Stimulated activated CD4-positive, alpha-beta T cell treated with anti-CD3 and anti-CD28 coated beads, Interleukin-12 subunit alpha, Interleukin-12 subunit beta, amount 100 ng/mL, for 4 hours (primary cell): Measurements from ENCODE around the gene TARBP1.
"Not testable (repeated sequence)": the region's sequence is repeated elsewhere in the genome, so short reads cannot be mapped to it uniquely, and the experiment has no call there.

ENCODE experiments used
- DNase-seq: peaks from one replicate; pipeline ENCODE4 v3.0.0-alpha.2; 2020

Gene TARBP1

GRCh38 chr1:234430691-234431090, 48.3 kb downstream of the TARBP1 start:
- DNase-seq: no peak

GRCh38 chr1:234429434-234429806, 49.6 kb downstream of the TARBP1 start:
- no peak for DNase-seq

GRCh38 chr1:234427950-234428646, 50.9 kb downstream of the TARBP1 start:
- no peak for DNase-seq

DNA sequence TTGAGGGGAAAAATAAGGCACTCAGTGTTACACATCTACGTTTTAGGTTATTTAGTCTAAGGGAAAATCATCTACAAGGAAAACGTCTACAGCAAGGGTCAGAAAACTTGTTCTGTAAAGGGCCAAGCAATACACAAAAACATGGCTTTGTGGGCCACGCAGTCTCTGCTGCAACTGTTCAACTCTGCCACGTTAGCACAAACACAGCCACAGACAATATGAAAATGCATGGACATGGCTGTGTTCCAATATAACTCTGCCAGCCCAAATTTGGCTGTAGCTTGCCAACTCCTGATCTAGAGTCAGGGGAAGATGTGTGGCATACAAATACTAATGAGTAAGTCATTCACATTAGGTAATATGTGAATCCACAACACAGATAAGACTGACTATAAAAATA, 65.0 kb downstream of the TARBP1 start:
- no peak for DNase-seq

DNA sequence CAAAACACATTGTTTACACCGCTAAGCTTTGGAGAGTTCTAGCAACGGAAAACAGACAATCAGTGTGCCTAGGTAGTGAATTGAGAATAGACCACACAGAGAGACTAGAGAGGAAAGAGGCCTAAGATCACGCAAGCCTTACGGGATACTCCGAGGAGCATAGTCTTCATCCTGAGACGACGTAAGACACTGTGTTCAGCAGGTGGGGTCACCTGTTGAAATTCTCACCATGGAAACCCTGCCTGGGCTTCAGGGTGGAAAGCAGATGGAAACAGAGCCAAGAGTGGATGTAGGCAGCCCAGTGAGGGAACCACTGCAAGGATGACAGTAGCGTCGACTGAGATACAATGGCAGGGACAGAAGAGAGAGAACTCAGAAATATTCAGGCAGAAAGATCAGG, 65.5 kb downstream of the TARBP1 start:
- no peak for DNase-seq

- no peak for DNase-seq
Observed at GRCh38 chr1:234412830-234413229, 66.1 kb downstream of the TARBP1 start.

- DNase-seq: no peak
Observed at GRCh38 chr1:234409328-234409727, 69.7 kb downstream of the TARBP1 start.

DNA sequence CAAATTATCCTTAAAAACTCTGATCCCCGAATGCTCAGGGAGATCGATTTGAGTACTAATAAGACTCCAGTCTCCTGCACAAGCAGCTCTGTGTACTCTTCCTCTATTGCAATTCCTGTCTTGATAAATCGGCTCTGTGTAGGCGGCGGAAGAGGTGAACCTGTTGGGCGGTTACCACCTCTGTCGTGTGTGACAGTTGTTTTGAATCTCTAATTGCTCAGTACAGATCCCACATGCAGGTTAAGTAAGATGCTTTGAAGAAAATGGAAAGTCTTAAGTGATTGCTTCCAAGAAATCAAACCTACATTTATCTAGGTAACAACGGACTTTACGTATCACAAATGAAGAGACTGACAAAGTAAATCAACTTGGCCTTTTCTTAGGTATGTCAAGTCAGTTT, 70.2 kb downstream of the TARBP1 start:
- peak; percentile 56 for DNase-seq

- no peak for DNase-seq
Observed at GRCh38 chr1:234406871-234407270, 72.1 kb downstream of the TARBP1 start.

GRCh38 chr1:234405676-234406075, 73.3 kb downstream of the TARBP1 start:
- no peak for DNase-seq

- DNase-seq: no peak
Observed at GRCh38 chr1:234402939-234403338, 76.0 kb downstream of the TARBP1 start.

GRCh38 chr1:234401658-234402057, 77.3 kb downstream of the TARBP1 start:
- no peak for DNase-seq

DNA sequence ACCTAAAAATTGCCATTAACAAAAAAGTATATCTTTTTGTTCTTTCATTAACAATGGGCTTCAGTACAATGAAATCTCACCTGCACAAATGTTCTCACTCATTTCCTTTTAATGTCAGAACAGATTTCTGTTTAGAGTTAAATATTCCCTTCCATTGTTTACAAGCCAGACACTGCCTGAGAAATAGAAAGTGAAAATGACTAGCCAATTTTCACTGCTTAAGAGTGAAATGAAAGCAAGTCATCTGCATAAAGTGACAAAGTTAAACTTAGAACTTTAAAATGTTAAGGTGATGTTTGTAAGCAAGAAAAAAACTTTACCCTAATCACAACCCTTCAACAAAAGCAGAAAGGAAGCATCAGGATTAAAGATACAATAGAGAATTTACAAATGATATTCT, 78.2 kb downstream of the TARBP1 start:
- no peak for DNase-seq

DNA sequence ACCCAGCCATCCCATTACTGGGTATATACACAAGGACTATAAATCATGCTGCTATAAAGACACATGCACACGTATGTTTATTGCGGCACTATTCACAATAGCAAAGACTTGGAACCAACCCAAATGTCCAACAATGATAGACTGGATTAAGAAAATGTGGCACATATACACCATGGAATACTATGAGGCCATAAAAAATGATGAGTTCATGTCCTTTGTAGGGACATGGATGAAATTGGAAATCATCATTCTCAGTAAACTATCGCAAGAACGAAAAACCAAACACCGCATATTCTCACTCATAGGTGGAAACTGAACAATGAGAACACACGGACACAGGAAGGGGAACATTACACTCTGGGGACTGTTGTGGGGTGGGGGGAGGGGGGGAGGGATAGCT, 79.5 kb downstream of the TARBP1 start:
- DNase-seq: not testable (repeated sequence)

- DNase-seq: no peak
Observed at GRCh38 chr1:234398849-234399381, 80.1 kb downstream of the TARBP1 start.

DNA sequence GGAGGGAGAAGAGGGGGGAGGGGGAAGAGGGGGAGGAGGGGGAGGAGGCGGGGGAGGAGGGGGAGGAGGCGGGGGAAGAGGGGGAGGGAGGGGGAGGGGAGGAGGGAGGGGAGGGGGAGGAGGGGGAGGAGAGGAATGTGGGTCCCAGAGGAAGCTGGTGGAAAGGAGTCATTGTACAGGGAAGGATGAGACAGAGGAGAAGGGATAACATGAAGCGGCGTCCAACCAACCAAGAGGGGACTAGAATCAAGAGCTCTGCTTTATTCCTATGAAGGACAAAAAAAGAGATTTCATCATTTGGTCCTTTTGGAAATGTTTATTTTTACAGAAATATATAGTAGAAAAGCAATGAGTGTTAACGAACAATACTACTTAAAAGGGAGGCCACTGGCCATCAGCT, 81.2 kb downstream of the TARBP1 start:
- DNase-seq: no peak

- no peak for DNase-seq
Observed at GRCh38 chr1:234396871-234397270, 82.1 kb downstream of the TARBP1 start.

DNA sequence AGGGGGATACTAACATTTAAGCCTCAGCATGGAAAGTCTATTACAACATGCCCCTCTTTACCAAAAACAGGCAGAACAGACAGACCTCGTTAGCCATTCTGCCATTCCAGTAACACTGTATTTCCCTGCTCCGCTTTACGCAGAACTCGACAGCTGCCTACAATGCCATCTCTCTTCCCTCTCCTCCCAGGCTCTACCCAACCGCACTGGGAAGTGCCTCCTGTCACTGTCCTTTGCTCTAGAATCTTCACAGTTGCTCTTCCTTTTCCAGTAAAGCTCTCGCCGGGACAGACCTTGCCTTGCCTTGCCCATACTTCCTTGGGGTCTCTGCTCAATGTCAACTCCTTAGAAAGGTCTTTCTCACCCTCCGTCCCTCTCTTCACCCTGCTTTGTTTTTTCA, 82.9 kb downstream of the TARBP1 start:
- no peak for DNase-seq

GRCh38 chr1:234395297-234395696, 83.7 kb downstream of the TARBP1 start:
- no peak for DNase-seq

DNA sequence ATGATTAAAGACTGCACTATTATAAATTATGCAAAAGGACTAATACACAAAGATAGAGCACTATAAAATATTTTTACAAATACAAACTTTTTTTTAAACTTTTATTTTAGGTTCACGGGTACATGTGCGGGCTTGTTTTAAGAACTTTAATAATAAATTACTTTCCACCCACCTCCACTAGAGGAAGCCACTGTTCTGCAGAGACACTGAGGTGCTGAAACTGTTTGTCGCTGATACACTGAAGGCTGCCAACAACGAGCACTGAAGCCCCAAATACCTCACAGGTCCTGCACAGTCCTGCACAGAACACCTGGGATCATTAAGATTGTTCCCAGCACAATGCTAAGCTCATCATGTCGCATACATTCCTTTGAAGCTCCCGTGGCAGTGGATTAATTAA, 85.8 kb downstream of the TARBP1 start:
- no peak for DNase-seq

DNA sequence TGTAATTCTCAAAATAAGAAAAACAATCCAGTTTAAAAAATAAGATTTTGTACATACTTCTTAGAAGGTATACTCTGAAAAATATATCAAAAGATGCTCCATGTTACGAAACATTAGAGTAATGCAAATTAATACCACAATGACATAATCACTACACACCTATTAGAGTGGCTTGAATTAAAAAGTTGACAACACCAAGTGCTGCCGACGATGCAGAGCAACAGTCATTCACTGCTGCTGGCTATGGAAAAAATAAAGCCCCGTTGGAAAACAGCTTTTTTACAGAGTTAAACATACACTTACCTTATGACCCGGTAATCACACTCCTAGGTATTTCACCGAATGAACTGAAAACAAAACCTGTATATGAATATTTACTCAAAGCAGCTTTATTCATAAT, 90.9 kb downstream of the TARBP1 start:
- DNase-seq: no peak

DNA sequence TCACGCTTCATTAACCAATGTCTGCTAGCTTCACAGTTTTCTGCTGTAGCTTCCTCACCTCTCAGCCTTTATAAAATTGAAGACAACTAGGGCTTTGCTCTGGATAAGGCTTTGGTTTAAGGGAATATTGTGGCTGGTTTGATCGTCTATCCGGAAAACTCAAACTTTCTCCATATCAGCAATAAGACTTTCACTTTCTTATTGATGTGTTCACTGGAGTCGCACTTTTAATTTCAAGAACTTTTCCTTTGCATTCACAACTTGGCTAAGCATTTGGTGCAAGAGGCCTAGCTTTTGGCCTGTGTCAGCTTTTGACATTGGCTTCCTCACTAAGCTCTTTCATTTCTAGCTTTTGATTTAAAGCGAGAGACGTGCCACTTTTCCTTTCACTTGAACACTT, 92.9 kb downstream of the TARBP1 start:
- DNase-seq: no peak

- DNase-seq: no peak
Observed at GRCh38 chr1:234381699-234382555, 97.1 kb downstream of the TARBP1 start.

DNA sequence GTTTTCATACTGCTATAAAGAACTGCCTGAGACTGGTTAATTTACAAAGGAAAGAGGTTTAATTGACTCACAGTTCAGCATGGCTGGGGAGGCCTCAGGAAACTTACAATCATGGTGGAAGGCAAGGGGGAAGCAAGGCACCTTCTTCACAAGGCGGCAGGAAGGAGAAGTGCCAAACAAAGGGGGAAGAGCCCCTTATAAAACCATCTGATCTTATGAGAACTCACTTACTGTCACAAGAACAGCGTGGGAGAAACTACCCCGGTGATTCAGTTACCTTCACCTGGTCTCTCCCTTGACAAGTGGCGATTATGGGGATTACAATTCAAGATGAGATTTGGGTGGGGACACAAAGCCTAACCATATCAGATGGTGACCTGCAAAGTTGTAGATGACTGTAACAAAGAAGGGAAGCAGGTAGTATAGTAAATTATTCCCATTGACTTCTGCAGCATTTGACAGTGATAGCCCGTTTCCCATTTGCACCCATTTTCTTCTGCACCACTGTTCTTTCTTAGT, 99.3 kb downstream of the TARBP1 start:
- DNase-seq: not testable (repeated sequence)
